Activated CD8-positive, alpha-beta T cell treated with anti-CD3 and anti-CD28 coated beads for 36 hours (primary cell): ENCODE results near the gene CPEB4. TPM values are rescaled to one million over a fixed set of nuclear protein-coding genes. Genes with fewer than 3 reads are reported as not detected.

Experiments used
- ATAC-seq: fragments of 200-7000 bp; cut with Tn5 transposase; one replicate; pipeline ENCODE4 v1.10.0; 2021; ENCODE audit warnings: mild to moderate bottlenecking, moderate library complexity
- CTCF ChIA-PET: fragments of 350-600 bp; sonication (Branson Sonifier 250); formaldehyde crosslinking; loops from one replicate; lab custom pipeline; 2021; ENCODE audit warnings: antibody characterized with exemption; lab: Charles Lee
- POLR2A ChIA-PET: fragments of 350-600 bp; sonication (Branson Sonifier 250); formaldehyde crosslinking; loops from one replicate; lab custom pipeline; 2021; ENCODE audit warnings: antibody characterized with exemption; lab: Charles Lee
- DNase-seq: peaks from one replicate; pipeline ENCODE4 v3.0.0-alpha.2; 2020
- H3K27ac Mint-ChIP-seq: one replicate; pipeline ENCODE4 v1.8.0; 2021; ENCODE audit warnings: mild to moderate bottlenecking, mixed read lengths
- H3K27me3 Mint-ChIP-seq: one replicate; pipeline ENCODE4 v1.8.0; 2021; ENCODE audit warnings: mixed read lengths
- H3K36me3 Mint-ChIP-seq: one replicate; pipeline ENCODE4 v1.8.0; 2021; ENCODE audit warnings: low read depth, mixed read lengths
- H3K4me1 Mint-ChIP-seq: one replicate; pipeline ENCODE4 v1.8.0; 2021; ENCODE audit warnings: low read depth, mixed read lengths
- H3K4me3 Mint-ChIP-seq: one replicate; pipeline ENCODE4 v1.8.0; 2021; ENCODE audit warnings: mild to moderate bottlenecking, moderate library complexity, mixed read lengths
- H3K9me3 Mint-ChIP-seq: one replicate; pipeline ENCODE4 v1.8.0; 2021; ENCODE audit warnings: mixed read lengths
- CTCF ChIP-seq: fragments of 200-600 bp; IDR thresholded peaks from one replicate; pipeline ENCODE4 v1.8.0; 2022; ENCODE audit warnings: antibody characterized with exemption, mild to moderate bottlenecking
- intact Hi-C: fragments of 100-400 bp; cut with micrococcal nuclease; formaldehyde crosslinking; loops from one replicate; pipeline ENCODE4 v1.10.0; 2022
- total RNA-seq, 2 experiments: library from RNA; stranded (reverse); gene quantifications; one replicate each; pipeline ENCODE4 v1.2.3, GENCODE V29; 2021

Gene CPEB4
- total RNA-seq, 2 experiments from 2014 or later, result 8.8 to 9.0 TPM

GRCh38 chr5:173888473-173889131, 453 bp downstream of the CPEB4 start:
- POLR2A ChIA-PET, result interaction anchor here (0.9 to 1.5 kb wide), 3 partner anchors 14 to 29 kb away, joined by 4 to 8 read pairs (median 6); no protein-coding TSS in a partner anchor
- Mint-ChIP-seq H3K27me3 (no peaks in the 10 kb centered on the region), H3K4me1 (peaks cover 69% of the 10 kb centered on the region), H3K27ac (peak overlapping the region; percentile 100), H3K4me3 (peak overlapping the region; percentile 100), H3K36me3 (peaks cover 2% of the 10 kb centered on the region), H3K9me3 (peaks cover 1% of the 10 kb centered on the region)
- CTCF ChIA-PET, result interaction anchor here (1.2 to 2.0 kb wide), 5 partner anchors 35 to 273 kb away, joined by 3 to 9 read pairs (median 5); partner anchors contain the start of gene BOD1
- ATAC-seq (peak; percentile 0), DNase-seq (peak; percentile 21)
- no peak for TF ChIP-seq CTCF
- intact Hi-C loops, result no loop called here

GRCh38 chr5:173890195-173890991, 2.2 kb downstream of the CPEB4 start:
- Mint-ChIP-seq H3K4me3 (peak overlapping the region; percentile 100), H3K36me3 (peaks cover 2% of the 10 kb centered on the region), H3K4me1 (peaks cover 68% of the 10 kb centered on the region), H3K27ac (no peak overlapping the region), H3K9me3 (no peaks in the 10 kb centered on the region), H3K27me3 (no peaks in the 10 kb centered on the region)
- POLR2A ChIA-PET, result interaction anchor here (0.8 to 1.2 kb wide), 3 partner anchors 9 to 27 kb away, joined by 3 read pairs; no protein-coding TSS in a partner anchor
- no peak for TF ChIP-seq CTCF
- DNase-seq, result peak; percentile 45
- intact Hi-C loops, result no loop called here
- ATAC-seq, result no peak
- CTCF ChIA-PET, result interaction anchor here (1.1 to 2.0 kb wide), 4 partner anchors 11 to 83 kb away, joined by 4 to 9 read pairs (median 6); no protein-coding TSS in a partner anchor

GRCh38 chr5:173891308-173892116, 3.4 kb downstream of the CPEB4 start:
- POLR2A ChIA-PET, result interaction anchor here (1.2 kb wide), 1 partner anchor 26 kb away, joined by 3 read pairs; no protein-coding TSS in a partner anchor
- Mint-ChIP-seq H3K4me1 (peaks cover 63% of the 10 kb centered on the region), H3K27ac (no peak overlapping the region), H3K4me3 (peak overlapping the region; percentile 16), H3K36me3 (peaks cover 2% of the 10 kb centered on the region), H3K27me3 (no peaks in the 10 kb centered on the region), H3K9me3 (no peaks in the 10 kb centered on the region)
- no peak for TF ChIP-seq CTCF
- CTCF ChIA-PET, result interaction anchor here (1.2 to 1.3 kb wide), 2 partner anchors 34 to 82 kb away, joined by 5 to 9 read pairs; no protein-coding TSS in a partner anchor
- DNase-seq (no peak), ATAC-seq (no peak)
- intact Hi-C loops, result no loop called here

GRCh38 chr5:173893192-173893561, 5.0 kb downstream of the CPEB4 start:
- CTCF ChIA-PET, result interaction anchor here (0.6 to 1.4 kb wide), 3 partner anchors 10 to 33 kb away, joined by 3 read pairs; no protein-coding TSS in a partner anchor
- DNase-seq (no peak), ATAC-seq (no peak)
- no peaks in the 10 kb centered on the region for H3K9me3 Mint-ChIP-seq
- POLR2A ChIA-PET, result interaction anchor here (1.0 kb wide), 1 partner anchor 25 kb away, joined by 3 read pairs; no protein-coding TSS in a partner anchor
- H3K27me3 Mint-ChIP-seq, result no peaks in the 10 kb centered on the region
- H3K4me3 Mint-ChIP-seq, result no peak overlapping the region
- H3K27ac Mint-ChIP-seq, result no peak overlapping the region
- H3K4me1 Mint-ChIP-seq, result peaks cover 52% of the 10 kb centered on the region
- TF ChIP-seq CTCF, result no peak
- intact Hi-C loops, result no loop called here
- peaks cover 1% of the 10 kb centered on the region for H3K36me3 Mint-ChIP-seq
